Fibroblast of mammary gland (primary cell): ENCODE results near the gene CNGB1.
A peak's percentile ranks its signal among the peaks of the same experiment; 100 is the strongest.

Source experiments
- DNase-seq: peaks from one replicate; pipeline ENCODE4 v3.0.0-alpha.2; 2010; ENCODE audit warnings: low read depth
- H3K4me3 ChIP-seq: 2 replicates; pipeline ENCODE4 v1.5.1; 2011; ENCODE audit warnings: low read depth, mild to moderate bottlenecking, low read length, moderate library complexity; ENCODE audit not compliant: control insufficient read depth
- TF ChIP-seq, protein P1 (sequence below): conservative IDR thresholded peaks from 2 replicates; pipeline ENCODE4 v1.5.1; 2011; ENCODE audit warnings: low read depth, low read length, inconsistent platforms; ENCODE audit not compliant: control insufficient read depth, insufficient read depth

Gene CNGB1

GRCh38 chr16:58000706-58001676, 30.1 kb upstream of the CNGB1 start, which contains the start of gene USB1:
Gene USB1, plus strand, starts transcription at chr16:58001407. Its CDS starts 77 bp downstream, at chr16:58001484.
- peak; percentile 69 for DNase-seq
- H3K4me3 ChIP-seq: peak within 1 kb of the TSS; percentile 79
- TF ChIP-seq, protein P1, sequence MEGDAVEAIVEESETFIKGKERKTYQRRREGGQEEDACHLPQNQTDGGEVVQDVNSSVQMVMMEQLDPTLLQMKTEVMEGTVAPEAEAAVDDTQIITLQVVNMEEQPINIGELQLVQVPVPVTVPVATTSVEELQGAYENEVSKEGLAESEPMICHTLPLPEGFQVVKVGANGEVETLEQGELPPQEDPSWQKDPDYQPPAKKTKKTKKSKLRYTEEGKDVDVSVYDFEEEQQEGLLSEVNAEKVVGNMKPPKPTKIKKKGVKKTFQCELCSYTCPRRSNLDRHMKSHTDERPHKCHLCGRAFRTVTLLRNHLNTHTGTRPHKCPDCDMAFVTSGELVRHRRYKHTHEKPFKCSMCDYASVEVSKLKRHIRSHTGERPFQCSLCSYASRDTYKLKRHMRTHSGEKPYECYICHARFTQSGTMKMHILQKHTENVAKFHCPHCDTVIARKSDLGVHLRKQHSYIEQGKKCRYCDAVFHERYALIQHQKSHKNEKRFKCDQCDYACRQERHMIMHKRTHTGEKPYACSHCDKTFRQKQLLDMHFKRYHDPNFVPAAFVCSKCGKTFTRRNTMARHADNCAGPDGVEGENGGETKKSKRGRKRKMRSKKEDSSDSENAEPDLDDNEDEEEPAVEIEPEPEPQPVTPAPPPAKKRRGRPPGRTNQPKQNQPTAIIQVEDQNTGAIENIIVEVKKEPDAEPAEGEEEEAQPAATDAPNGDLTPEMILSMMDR: no peak

- no peak for DNase-seq
- TF ChIP-seq, protein P1: no peak
- H3K4me3 ChIP-seq: peak within 1 kb of the TSS; percentile 79
These were observed 29.2 kb upstream of the CNGB1 start, which contains the start of gene ZNF319 for GRCh38 chr16:57999971-58000705. Gene ZNF319, minus strand, starts transcription at chr16:58000672. Its CDS starts 2,407 bp downstream, at chr16:57998265.

DNA sequence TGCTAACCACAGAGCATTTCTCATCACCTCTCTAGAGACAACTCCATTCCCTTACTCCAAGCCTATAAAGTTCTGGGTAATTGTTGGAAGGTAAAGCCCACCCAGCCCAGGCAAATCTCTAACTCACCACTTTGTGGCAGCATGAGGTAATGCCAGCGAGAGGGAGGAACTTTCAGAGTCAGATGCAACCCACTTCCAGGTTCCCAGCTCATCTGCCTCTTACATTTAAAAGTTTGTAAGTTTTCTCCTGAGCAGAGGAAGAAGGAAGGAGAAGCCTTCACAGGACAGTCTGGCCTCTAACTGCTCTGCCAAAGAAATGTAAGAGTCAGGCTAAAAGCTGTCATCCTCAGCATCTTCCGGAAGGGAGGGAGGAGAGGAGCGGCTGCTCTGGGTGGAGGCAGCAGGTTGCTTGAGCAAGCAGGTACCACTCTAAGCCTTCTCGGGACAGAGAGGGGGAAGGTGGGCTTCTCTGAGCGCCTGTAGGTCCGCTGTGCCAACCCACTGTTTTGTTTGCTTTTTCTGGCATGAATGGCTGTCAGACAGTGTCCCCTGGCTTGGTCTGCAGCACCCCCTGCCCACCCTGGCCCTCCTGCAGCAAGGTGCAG, 28.5 kb upstream of the CNGB1 start:
- H3K4me3 ChIP-seq: peak overlapping the region; percentile 54
- DNase-seq: peak; percentile 51
- TF ChIP-seq, protein P1: no peak

GRCh38 chr16:57998992-57999365, 28.1 kb upstream of the CNGB1 start:
- TF ChIP-seq, protein P1: no peak
- H3K4me3 ChIP-seq: no peak overlapping the region
- DNase-seq: no peak

- DNase-seq: peak; percentile 53
- TF ChIP-seq, protein P1: no peak
- no peak overlapping the region for H3K4me3 ChIP-seq
These were observed 27.6 kb upstream of the CNGB1 start for GRCh38 chr16:57998486-57998885.

- no peak overlapping the region for H3K4me3 ChIP-seq
- no peak for DNase-seq
- TF ChIP-seq, protein P1: no peak
These were observed 26.8 kb upstream of the CNGB1 start for GRCh38 chr16:57997528-57998265.
